SU-DHL-6 (cell line): ENCODE data around the gene FOXF1.

ENCODE experiments used
- CTCF ChIP-seq: fragments of 200-600 bp; sonication (generic); IDR thresholded peaks from one replicate; pipeline ENCODE4 v1.5.1; 2017; ENCODE audit warnings: antibody characterized with exemption, mild to moderate bottlenecking, low read length, moderate library complexity; ENCODE audit not compliant: insufficient read depth, poor library complexity, severe bottlenecking
- EZH2phosphoT487 ChIP-seq: fragments of 200-600 bp; sonication (generic), shearing (Covaris generic); conservative IDR thresholded peaks from 2 replicates; pipeline ENCODE4 v1.6.1; 2018; ENCODE audit warnings: mild to moderate bottlenecking, antibody characterized with exemption, low read length, moderate library complexity, mixed read lengths

GRCh38 chr16:86538196-86538780 is 28.0 kb downstream of the FOXF1 start:
- no peak for TF ChIP-seq CTCF
- no peak for TF ChIP-seq EZH2phosphoT487
